PFSK-1 (cell line): Measurements from ENCODE around the gene NEMP2.

Source experiments
- FOXP2 ChIP-seq: optimal IDR thresholded peaks from 2 replicates; pipeline ENCODE3; 2011; ENCODE audit warnings: borderline replicate concordance, control low read depth, inconsistent platforms; ENCODE audit not compliant: insufficient read depth; ENCODE audit errors: extremely low read length, extremely low read depth
- POLR2AphosphoS5 ChIP-seq: IDR thresholded peaks from 2 replicates; pipeline ENCODE4 v1.6.1; 2012; ENCODE audit warnings: low read depth, mild to moderate bottlenecking, control low read depth, low read length, moderate library complexity
- REST ChIP-seq, 2 experiments: IDR thresholded peaks; 2 replicates each; pipeline versions ENCODE4 v1.6.1 to v1.8.0; 2011 to 2012; ENCODE audit warnings: low read depth in 2 of 2, low read length in 2 of 2, control low read depth in 1 of 2, inconsistent platforms in 1 of 2, mild to moderate bottlenecking in 1 of 2, moderate library complexity in 1 of 2; ENCODE audit not compliant: insufficient read depth in 1 of 2
- SIN3A ChIP-seq: IDR thresholded peaks from 2 replicates; pipeline ENCODE4 v1.6.1; 2012; ENCODE audit warnings: mild to moderate bottlenecking, low read length, moderate library complexity, borderline replicate concordance; ENCODE audit not compliant: insufficient read depth
- TAF1 ChIP-seq: IDR thresholded peaks from 2 replicates; pipeline ENCODE4 v1.6.1; 2012; ENCODE audit warnings: low read length, control low read depth, borderline replicate concordance; ENCODE audit not compliant: insufficient read depth

NEMP2 gene

GRCh38 chr2:190561094-190561493 lies 26.6 kb upstream of the NEMP2 start:
- no peak for TF ChIP-seq TAF1
- TF ChIP-seq FOXP2: no peak
- TF ChIP-seq SIN3A: no peak
- TF ChIP-seq POLR2AphosphoS5: no peak
- TF ChIP-seq REST (IDR thresholded peaks at IDR 0.05; ENCODE audit: insufficient read depth in 1 of 2, low read depth in 2 of 2, low read length in 2 of 2): no peak

GRCh38 chr2:190554357-190555006 lies 20.0 kb upstream of the NEMP2 start:
- TF ChIP-seq REST (IDR thresholded peaks at IDR 0.05; ENCODE audit: insufficient read depth in 1 of 2, low read depth in 2 of 2, low read length in 2 of 2) (no peak), FOXP2 (no peak), POLR2AphosphoS5 (no peak), TAF1 (no peak), SIN3A (no peak)

GRCh38 chr2:190553254-190553653 lies 18.7 kb upstream of the NEMP2 start:
- TF ChIP-seq SIN3A: no peak

- TF ChIP-seq SIN3A (no peak), FOXP2 (no peak), TAF1 (no peak), POLR2AphosphoS5 (no peak), REST (IDR thresholded peaks at IDR 0.05; ENCODE audit: insufficient read depth in 1 of 2, low read depth in 2 of 2, low read length in 2 of 2) (0 out of 4 replicates have a peak, but pooled peaks of 1 of the 2 experiments have one; percentile 20)
These were observed 17.4 kb upstream of the NEMP2 start for GRCh38 chr2:190551928-190552327.

- TF ChIP-seq TAF1: no peak
- no peak for TF ChIP-seq FOXP2
These were observed 15.6 kb upstream of the NEMP2 start for GRCh38 chr2:190550137-190550536.

GRCh38 chr2:190547886-190548285 lies 13.4 kb upstream of the NEMP2 start:
- no peak for TF ChIP-seq REST (IDR thresholded peaks at IDR 0.05; ENCODE audit: insufficient read depth in 1 of 2, low read depth in 2 of 2, low read length in 2 of 2)
- no peak for TF ChIP-seq FOXP2
- no peak for TF ChIP-seq TAF1
- TF ChIP-seq SIN3A: no peak
- TF ChIP-seq POLR2AphosphoS5: no peak
